Stimulated activated CD4-positive, alpha-beta T cell treated with anti-CD3 and anti-CD28 coated beads, Interleukin-15, amount 100 ng/mL, for 24 hours (primary cell): ENCODE measurements around the gene LEPROT.

Experiments
- DNase-seq: peaks from one replicate; pipeline ENCODE4 v3.0.0-alpha.2; 2020

Gene LEPROT

DNA sequence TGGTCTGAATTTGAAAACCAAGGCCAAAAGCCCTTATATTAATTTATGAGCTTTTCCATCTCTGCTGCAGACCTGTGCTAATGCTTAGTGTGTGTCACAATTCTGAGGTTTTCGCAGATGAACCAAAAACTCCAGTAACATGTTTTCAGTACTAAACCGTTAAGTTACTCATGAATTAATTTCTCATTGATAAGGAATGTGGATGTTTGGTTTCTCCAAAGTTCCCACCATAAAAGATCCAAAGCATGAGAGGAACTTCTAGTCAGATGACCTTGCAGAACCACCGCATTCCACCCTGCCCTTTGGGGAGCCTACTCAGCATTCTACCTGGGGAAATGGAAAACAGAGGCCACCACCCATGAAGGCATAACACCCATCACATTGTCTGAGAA is 7.5 kb upstream of the LEPROT start:
- DNase-seq = no peak

DNA sequence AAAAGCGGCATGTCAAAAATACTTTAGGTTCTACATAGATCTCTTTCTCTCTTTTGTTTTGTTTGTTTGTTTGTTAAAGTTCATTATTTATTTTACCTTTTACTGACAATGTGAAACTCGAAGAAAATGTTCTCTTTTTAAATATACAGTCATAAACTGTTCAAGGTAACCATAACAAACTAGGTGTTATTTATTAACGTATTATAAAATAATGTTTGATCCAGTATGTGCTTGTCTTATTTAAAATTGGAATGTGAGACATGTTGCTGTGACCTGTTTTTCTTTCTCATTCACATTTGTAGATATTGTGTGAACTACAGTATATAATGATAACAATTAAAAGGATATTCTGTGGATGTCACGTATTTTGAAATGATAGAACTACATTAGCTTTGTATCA is 5.9 kb upstream of the LEPROT start:
- no peak for DNase-seq

DNA sequence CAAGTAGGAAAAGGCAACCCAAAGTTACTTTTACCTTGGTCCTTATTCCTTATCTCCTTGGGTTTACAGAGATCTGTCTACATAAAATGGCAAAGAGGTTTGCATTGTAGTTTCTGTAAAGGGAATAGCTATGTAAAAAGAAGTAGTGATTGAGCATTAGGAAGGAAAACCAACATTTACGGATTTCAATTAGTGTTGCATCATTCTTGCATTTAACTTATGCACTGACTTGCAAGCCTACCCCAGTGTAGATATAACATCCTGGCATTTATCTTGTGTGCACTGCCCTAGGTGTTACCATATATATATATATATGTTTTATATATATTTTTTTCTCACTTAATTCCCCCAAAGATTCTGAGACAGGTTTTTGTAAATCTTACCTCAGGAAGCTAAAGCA is 3.7 kb upstream of the LEPROT start:
- DNase-seq = no peak

DNA sequence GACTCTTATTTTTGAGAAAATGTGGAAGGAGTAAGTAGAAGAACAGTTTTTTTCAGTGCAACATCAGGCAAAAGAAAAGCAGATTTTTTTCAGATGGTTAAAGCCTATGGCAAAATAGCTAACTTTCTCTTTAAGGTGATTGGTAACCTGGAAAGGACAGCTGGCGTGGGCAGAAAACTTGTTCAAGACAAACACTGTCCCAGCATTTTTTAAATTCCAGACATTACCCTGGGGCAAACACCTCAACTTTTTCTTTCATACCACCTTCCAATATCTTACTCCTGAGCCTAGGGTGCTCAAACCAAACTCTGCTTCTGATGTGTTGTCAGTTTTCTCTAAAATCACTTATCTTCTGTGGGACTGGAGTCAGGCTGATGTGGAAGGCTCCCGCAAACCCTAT is 2.7 kb upstream of the LEPROT start:
- DNase-seq = no peak

DNA sequence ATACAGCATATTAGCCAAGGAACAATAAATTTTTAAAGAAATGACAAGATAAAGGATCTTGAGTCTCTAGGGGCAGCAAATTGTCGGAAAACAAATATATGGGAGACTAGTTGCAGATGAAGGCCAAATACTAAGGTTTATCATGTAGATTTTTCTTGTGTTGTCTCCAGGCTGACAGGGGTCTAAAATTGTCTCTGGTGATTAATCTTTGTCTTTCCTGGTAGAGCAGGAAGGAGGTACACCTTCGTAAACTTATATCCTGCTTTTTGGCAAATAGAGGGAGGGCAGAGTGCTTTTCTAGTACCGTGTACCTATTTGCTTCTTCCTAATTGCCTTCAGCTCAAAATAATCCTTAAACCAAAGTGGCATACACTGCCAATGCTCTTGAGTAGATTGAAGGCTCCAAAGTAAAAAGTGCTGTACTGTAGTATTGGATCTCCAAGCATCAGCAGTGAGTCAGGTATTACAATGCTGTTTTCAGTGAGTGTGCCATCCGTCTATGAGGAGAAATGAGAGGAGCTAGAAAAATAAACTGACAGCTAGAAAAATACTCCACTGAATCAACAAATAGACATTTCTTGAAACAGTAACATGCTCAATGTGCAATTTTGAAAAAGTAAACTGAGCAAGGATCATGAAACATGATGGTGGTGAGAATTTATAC is 1.8 kb upstream of the LEPROT start:
- DNase-seq = no peak

DNA sequence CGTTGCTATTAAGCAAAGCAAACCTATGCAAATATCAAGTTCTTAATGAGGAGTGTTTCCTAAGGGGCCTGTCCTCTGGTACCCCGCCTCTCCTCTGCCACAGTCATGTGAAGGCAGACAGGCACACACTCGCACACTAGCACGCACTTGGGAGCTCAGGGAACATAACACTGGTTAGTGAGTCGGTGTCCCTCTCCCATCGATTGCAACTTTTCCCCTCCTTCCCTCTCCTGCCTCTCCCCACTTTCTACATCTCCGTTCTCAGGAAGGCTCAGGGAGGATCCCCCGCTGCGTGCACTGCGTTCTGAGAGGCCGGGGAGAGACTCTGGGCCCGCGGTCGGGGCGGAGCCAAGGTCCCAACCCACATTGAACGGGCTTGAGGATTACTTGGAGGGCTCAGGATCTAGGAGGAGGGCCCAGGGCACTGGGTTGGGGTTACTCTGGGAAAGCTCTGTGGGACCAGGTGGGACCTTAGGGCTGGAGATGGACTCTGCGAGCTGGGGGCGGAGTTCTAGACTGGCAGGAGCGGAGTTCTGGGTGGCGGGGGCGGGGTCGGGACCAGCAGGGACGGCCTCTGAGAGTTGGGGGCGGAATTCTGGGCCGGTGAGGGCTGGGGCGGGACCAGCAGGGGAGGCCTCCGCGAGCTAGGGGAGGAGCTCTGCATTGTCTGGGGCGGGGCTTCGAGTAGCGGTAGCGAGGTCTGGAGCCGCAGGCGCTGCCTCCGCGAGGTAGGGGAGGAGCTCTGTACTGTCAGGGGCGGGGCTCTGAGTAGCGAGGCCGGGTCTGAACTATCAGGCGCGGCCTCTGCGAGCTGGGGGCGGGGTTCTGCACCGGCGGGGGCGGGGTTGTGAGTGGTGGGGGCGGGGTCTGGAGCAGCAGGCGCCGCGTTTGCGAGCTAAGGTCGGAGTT is 533 bp upstream of the LEPROT start:
- DNase-seq = peak; percentile 99

DNA sequence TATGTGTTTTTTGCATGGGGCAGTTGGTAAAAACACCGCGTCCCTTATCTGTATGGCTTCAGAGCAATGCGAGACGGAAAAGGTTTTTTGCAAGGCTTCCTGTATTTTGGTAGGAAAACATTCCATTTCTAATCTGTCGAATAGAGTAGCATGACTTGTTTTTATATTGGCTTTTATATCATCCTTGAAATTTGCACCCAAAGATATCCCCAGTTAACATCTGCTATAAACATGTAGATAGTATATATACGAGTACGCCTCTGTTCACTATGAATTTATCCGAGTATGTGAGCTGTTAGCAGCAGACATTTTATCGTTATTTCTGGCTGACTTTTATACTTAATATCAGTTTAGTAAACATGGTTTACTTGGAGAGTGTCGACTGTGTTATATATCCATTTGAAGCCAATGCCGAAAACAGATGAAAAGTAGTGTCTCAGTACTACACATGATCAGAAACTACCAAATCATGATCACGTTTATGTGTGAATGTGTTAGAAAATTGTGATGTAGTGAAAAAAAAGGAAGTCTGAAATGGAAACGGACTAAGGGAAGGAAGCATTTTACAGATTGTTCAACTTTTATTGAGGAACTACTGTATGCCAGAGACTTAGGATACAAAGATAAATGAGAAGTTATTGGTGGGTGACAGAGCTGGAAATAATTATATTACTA is 1.0 kb downstream of the LEPROT start:
- no peak for DNase-seq

DNA sequence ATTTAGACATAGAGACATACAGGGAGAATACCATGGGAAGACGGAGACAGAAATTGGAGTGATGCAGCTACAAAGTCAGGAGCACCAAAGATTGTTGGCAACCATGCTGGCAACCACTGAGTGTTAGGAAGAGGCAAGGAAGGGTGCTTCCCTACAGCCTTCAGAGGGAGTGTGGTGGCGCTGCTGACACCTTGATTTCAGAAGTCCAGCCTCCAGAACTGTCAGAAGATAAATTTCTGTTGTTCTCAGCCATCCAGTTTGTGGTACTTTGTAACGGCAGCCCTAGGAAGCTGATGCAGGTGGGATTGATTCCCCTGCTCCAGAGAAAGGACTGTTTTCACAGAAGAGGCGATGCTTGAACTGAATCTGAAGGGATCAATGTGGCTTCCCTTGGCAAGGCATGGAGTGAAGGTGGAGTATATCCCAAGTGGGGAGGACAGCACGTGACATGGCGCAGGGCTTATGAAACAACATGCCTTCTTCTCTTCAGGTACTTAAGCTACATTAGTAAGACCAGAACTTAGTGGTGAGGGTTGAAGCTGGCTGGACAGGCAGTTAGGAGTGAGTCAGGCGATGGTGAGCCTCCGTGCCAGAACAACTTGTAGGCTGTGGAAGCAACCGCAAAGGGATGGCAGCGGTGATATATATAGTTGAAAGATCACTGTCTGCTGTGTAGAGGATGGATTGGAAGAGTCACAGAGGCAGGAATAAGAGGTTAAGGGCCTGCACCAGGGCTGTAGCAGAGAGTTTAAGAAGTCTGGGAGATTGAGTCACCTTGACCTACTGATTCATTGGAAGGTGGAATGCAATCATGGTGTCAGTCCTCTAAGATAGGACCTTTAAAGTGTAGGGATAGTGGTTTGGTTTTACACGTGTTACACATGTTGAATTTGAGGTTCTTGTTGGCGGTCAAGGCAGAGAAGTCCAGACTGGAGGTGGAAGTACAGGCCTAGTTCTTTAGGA is 2.1 kb downstream of the LEPROT start:
- no peak for DNase-seq

DNA sequence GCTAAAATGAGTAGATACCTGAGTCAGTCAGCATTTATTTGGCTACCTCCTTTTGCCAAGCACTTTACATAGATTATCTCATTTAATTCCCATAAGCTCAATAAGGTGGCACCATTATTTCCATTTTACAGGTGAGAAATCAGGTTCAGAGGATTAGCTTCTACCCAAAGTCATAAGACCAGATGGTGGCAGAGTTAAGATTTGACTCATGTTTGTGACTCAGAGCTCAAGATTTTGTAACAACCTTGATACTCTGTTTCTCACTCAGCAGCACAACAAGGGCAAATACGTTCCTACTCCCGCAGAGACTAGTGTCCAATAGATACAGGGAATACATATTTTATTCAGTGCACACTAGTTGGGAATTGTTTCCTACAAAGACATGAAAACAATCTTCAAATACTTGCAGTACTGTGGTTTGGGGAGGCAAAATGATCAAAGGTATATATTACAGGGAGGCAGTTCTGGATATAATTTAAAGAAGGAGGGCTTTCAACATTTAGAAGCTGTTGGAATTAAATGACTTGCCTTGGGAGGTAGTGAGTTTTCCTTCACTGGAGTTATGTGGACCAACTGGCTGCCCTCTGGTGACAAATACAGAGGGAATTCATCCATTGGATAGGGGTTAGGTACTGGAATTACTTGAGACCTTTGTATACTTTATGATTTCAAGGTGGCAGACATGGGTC is 3.6 kb downstream of the LEPROT start:
- DNase-seq = no peak

DNA sequence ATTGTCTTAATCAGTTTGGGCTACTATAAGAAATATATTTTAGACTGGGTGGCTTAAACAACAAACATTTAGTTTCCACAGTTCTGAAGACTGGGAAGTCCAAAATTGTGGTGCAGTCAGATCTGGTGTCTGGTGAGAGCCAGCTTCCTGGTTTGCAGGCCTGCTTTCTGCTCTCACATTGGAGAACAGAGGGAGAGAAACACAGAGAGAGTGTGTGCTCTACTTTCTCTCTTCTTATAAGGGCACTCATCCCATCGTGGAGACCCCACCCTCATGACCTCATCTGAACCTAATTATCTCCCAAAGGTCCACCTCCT is 4.1 kb downstream of the LEPROT start:
- DNase-seq = no peak

DNA sequence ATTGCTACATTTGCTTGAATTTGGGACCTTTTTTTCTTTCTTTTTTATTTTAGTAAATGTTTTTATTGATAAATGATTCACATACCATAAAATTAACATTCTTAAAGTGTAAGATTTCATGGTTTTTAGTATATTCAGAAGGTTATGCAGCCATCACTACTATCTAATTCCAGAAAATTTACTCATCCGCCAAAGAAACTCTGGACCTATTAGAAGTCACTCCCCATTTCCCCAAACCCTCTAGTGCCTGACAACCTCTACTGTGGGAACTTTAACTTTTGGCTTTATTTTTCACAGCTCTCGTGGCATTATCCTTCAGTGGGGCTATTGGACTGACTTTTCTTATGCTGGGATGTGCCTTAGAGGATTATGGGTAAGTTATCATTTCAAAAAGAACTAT is 4.5 kb downstream of the LEPROT start:
- no peak for DNase-seq

DNA sequence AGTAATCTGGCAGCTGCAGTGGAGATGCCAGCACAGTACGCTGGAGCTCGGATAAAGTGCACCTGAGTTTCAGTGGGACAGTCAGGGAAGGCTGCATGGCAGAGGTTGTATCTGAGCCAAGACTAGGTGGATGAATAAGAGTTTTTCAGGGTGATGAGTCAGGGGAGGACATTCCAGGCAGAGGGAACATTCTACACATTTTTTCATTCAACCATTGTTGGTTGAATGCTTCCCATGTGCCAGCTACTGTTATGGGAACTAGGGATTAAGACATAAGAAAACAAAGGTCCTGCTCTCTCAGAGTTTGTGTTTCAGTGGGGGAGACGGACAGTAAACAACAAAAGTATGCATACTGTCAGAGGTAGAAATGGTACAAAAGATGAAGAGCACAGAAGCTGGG is 5.2 kb downstream of the LEPROT start:
- no peak for DNase-seq

DNA sequence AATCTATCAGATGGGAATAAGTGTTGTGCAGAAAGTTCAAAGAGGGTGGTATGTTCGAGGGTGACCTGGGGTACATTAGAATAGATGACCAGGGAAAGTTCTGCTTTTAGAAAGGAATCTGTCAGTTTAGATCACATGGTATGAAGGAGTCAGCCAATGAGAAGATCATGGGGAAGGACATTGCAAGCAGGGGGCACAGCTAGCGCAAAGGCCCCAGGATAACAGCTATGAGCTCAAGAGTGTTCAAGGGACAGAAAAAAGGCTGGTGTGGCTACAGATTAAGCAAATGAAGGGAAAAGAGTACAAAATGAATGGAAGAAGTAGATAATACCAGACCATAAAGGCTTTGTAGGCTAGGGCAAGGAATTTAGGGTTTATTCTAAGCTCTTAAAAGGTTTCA is 8.6 kb downstream of the LEPROT start:
- no peak for DNase-seq

DNA sequence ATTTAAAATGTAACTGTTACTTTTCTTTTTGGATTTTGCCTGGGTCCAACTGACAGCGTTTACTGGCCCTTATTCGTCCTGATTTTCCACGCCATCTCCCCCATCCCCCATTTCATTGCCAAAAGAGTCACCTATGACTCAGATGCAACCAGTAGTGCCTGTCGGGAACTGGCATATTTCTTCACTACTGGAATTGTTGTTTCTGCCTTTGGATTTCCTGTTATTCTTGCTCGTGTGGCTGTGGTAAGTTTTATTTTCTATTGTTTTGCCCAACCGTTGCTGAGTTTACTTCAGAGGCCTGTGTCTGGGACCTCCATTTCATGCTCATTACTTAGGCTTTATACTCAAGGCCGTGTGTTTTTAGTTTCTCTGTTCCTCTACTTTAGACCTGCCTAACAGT is 9.3 kb downstream of the LEPROT start:
- DNase-seq = no peak

DNA sequence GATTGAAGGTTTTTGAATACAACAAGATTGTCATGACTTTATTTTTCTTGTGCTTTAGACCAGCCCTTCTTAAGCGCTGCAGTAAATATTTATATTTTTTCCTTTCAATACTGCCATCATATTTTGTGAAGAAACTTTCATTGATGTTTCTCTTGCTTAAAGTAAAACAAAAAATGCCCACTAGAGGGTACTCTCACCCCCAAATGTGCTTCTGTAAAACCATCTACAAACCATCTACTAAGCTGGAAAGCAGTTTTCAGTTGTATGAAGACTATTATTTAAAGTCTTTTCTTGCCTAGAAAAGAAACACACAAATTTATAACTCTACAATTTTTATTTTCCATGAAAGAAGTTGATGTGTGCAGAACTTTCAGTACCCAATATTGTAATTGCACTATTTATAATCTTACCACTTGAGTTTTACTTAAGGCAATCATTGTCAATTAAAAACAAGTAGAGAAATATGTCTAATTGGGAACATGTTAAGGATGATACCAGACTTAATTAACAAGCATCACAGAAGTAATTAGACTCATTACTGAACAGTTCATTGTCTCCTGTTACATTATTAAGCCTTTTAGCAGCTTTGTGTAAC is 10.7 kb downstream of the LEPROT start:
- no peak for DNase-seq

DNA sequence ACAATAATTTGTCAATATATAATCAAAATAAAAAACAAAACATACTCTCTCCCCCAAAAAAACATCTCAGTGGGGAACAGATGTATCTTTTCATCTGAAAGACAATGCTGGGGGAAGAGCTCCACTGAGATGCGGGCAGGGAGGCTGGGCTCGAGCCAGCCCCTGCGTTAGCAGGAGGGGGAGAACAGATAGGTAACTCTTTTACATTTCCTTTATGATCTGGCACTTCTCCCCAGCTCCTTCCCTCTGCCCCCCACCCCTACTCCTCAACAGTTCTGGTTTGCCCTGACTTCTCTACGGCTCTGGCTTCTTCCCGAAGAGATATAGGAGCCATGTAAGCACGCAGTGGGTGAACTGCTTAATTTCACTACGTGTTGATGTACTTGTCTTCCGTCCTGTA is 12.4 kb downstream of the LEPROT start:
- DNase-seq = no peak

DNA sequence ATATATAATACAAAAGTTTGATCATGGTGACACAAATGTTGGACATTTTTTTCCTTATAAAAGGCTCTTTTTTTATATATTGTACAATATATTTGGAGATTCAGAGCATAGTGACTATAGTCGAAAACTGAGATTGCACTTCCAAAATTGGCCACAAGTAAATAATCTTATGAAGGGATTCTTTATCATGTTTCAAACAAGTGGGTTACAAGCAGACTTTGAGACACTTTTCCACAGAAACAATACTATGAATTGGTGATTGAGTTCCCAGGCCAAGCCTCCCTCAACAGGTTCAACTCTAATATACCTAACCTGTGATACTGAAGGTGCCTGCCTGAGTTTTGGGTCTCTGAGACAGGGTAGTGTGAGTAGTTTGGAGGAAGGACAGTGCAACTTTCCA is 13.8 kb downstream of the LEPROT start:
- DNase-seq = no peak

DNA sequence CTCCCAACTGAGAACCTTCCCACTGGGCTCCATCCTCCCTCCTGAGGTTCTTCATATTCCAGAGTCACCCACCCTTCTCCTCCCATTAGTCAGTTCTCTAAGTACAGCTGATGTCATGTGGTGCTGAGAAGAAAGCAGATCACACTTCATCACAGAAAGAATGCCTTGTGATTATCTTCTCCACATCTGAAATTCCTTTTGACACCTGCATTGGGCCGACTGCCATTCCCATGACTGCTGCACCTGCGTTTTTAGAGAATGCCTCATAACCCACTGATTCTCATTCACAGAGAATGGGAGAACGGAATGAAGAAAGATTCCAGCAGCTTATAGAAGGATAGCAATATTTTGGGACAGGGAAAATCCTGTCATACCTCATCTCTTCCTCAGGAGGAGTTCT is 14.3 kb downstream of the LEPROT start:
- DNase-seq = no peak

DNA sequence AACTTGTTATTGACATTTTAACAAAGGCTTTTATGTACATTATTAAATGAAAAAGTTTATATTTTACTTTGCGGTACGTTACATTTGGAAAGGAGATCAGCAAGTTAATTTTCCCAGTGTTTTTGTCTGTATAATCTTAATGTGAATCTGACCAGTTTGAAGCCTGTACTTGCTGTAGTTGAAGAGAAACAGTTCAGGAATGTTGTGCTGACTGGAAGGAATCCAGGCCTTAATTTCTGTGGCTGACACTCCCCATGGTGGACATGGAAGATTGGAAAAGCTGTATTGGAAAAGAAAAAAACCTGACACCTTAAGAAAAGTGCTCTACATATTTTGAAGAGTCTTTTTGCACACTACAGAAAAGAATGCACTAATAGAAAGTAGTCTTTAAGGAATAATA is 15.5 kb downstream of the LEPROT start:
- no peak for DNase-seq

DNA sequence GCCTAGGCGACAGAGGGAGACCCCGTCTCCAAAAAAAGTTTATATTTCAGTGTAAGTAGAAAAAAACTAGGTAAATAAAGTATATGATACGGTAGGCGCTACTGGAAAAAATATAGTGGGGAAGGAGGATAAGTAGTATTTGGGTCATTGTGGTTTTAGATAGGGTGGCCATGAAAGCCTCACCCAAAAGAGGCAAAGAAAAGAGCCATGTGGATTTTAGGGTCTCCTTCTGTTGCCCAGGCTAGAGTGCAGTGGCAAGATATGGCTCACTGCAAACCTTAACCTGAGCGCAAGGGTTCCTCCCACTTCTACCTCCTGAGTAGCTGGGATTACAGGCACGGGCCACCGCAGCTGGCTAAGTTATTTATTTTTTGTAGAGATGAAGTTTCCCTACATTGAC is 17.1 kb downstream of the LEPROT start:
- DNase-seq = no peak

DNA sequence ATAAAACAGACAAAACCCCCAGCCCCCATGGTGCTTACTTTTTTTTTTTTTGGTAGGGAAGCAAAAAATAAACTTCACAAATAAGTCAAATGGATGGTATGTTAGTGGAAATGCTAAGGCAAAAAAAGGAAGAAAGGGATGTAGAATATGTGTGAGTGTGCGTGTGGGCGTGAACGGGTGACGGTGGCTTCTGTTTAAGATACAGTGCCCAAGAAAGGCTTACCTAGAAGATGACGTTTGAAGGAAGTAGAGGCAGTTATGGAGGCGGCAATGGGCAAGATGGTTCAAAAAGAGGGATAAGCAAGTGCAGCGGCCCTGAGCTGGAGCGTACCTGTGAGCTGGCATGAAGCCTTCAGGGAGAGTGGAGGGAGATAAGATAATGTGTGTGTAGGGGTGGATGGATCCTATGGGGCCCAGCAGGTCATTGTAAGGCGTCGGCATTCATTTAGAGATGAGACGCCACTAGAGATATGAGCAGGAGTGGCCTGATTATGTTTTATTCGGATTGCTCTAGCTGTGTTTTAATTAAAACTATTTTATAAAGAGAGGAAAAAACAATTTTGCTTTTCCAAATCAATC is 19.9 kb downstream of the LEPROT start:
- DNase-seq = no peak

DNA sequence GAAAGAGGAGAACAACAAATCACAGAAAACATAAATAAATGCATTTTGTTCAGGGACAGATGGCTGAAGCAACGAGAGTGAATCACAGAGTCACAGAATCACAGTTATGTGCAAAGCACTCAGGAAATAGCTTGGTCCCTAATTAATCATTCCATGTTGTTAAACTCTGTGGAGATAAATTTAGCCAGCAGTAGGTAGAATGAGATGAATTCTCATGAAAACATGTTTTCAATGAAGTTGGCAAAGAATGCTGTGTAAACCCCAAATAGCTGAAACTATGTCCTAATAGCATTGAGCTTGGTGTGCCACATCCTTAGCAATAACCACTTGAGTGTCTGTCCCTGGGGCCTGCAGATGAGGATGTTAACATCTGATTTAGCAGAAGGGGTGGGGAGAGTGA is 20.4 kb downstream of the LEPROT start:
- no peak for DNase-seq
